Endothelial cell of umbilical vein (primary cell): Measurements from ENCODE around the gene SETD2. TPM values are rescaled to one million over a fixed set of nuclear protein-coding genes. Genes with fewer than 3 reads are reported as not detected.
"Not testable (repeated sequence)": the region's sequence is repeated elsewhere in the genome, so short reads cannot be mapped to it uniquely, and the experiment has no call there.

ENCODE experiments used
- BruUV-seq: library from RNA; stranded (reverse); fragments of 400-500 nt; replicated peaks from 2 replicates; lab custom pipeline; 2021; lab: Mats Ljungman, UMichigan
- CTCF ChIA-PET: fragments of 300-600, 350-600 bp; sonication (Branson Sonifier 250); formaldehyde crosslinking; loops from one replicate; lab custom pipeline; 2021; ENCODE audit warnings: antibody characterized with exemption, inconsistent platforms; lab: Charles Lee
- POLR2A ChIA-PET: fragments of 300-600, 350-600 bp; sonication (Branson Sonifier 250); formaldehyde crosslinking; loops from one replicate; lab custom pipeline; 2021; ENCODE audit warnings: antibody characterized with exemption, inconsistent platforms; lab: Charles Lee
- DNase-seq: peaks from one replicate; pipeline ENCODE4 v3.0.0-alpha.2; 2011; ENCODE audit warnings: low read depth, low spot score
- FAIRE-seq: peaks from 2 replicates; lab custom pipeline; 2011; peaks lifted over from hg19 to GRCh38; lab: Jason Lieb, UNC
- H2AFZ ChIP-seq: 2 replicates; pipeline ENCODE4 v1.6.0; 2012; ENCODE audit warnings: low read depth, low read length, control low read depth, inconsistent platforms
- H3K27ac ChIP-seq: 2 replicates; pipeline ENCODE4 v1.5.1; 2011; ENCODE audit warnings: low read depth, mild to moderate bottlenecking, control low read depth, low read length, moderate library complexity; ENCODE audit not compliant: insufficient read depth
- H3K27me3 ChIP-seq, 2 experiments: 2 replicates each; pipeline versions ENCODE4 v1.6.0 to v1.6.1; 2011; ENCODE audit warnings: low read length in 2 of 2, mixed read lengths in 1 of 2; ENCODE audit not compliant: control insufficient read depth in 2 of 2, insufficient read depth in 2 of 2
- H3K36me3 ChIP-seq, 2 experiments: 2 replicates in 1 of 2; 3 replicates in 1 of 2; pipeline ENCODE4 v1.5.1; 2011; ENCODE audit warnings: low read length in 2 of 2, mild to moderate bottlenecking in 1 of 2, moderate library complexity in 1 of 2; ENCODE audit not compliant: control insufficient read depth in 2 of 2, insufficient read depth in 2 of 2; ENCODE audit errors: extremely low read depth in 1 of 2
- H3K4me1 ChIP-seq: 3 replicates; pipeline ENCODE4 v1.5.1; 2011; ENCODE audit warnings: mild to moderate bottlenecking, low read length; ENCODE audit not compliant: control insufficient read depth, insufficient read depth; ENCODE audit errors: extremely low read depth
- H3K4me2 ChIP-seq: 2 replicates; pipeline ENCODE4 v1.6.1; 2011; ENCODE audit warnings: low read length, control low read depth, mixed read lengths; ENCODE audit not compliant: insufficient read depth
- H3K4me3 ChIP-seq, 3 experiments: fragments of 200-600 bp in 1 of 3; sonication (generic), shearing (Covaris generic) in 1 of 3; replicated peaks in 1 of 3; 2 replicates each; pipeline ENCODE4 v1.5.1; 2011 to 2016; ENCODE audit warnings: control low read depth in 3 of 3, low read length in 3 of 3, mild to moderate bottlenecking in 2 of 3, inconsistent platforms in 1 of 3, low read depth in 1 of 3, moderate library complexity in 1 of 3; ENCODE audit not compliant: insufficient read depth in 1 of 3
- H3K79me2 ChIP-seq: 2 replicates; pipeline ENCODE4 v1.6.0; 2012; ENCODE audit warnings: low read length, inconsistent platforms; ENCODE audit not compliant: control insufficient read depth, insufficient read depth
- H3K9ac ChIP-seq: replicated peaks from 2 replicates; pipeline ENCODE3; 2011; ENCODE audit warnings: low read length, control low read depth; ENCODE audit not compliant: insufficient read depth; ENCODE audit errors: extremely low read depth
- H3K9me1 ChIP-seq: replicated peaks from 3 replicates; pipeline ENCODE4 v1.6.0; 2011; ENCODE audit warnings: mild to moderate bottlenecking, low read length; ENCODE audit not compliant: control insufficient read depth, insufficient read depth; ENCODE audit errors: extremely low read depth
- H3K9me3 ChIP-seq: replicated peaks from 2 replicates; pipeline ENCODE4 v1.5.1; 2012; ENCODE audit warnings: low read length, inconsistent platforms; ENCODE audit not compliant: control insufficient read depth, insufficient read depth
- H4K20me1 ChIP-seq: replicated peaks from 2 replicates; pipeline ENCODE3; 2011; ENCODE audit warnings: mild to moderate bottlenecking, low read length; ENCODE audit not compliant: control insufficient read depth, insufficient read depth; ENCODE audit errors: extremely low read depth
- CTCF ChIP-seq, 2 donors: IDR thresholded peaks; 1 replicate in 1 of 2; 2 replicates in 1 of 2; pipeline ENCODE4 v1.5.1; 2011; ENCODE audit warnings: low read length in 2 of 2, mild to moderate bottlenecking in 2 of 2, moderate library complexity in 2 of 2, control low read depth in 1 of 2, inconsistent platforms in 1 of 2, low read depth in 1 of 2; ENCODE audit not compliant: insufficient read depth in 1 of 2; ENCODE audit errors: extremely low read depth in 1 of 2
- EZH2 ChIP-seq: IDR thresholded peaks from 2 replicates; pipeline ENCODE4 v1.6.1; 2012; ENCODE audit warnings: borderline replicate concordance, low read depth, mild to moderate bottlenecking, moderate library complexity, low read length, inconsistent platforms; ENCODE audit not compliant: severe bottlenecking
- FOS ChIP-seq: IDR thresholded peaks from 2 replicates; pipeline ENCODE4 v1.6.1; 2011; ENCODE audit warnings: mild to moderate bottlenecking, low read length, moderate library complexity, borderline replicate concordance; ENCODE audit not compliant: insufficient read depth
- GATA2 ChIP-seq: IDR thresholded peaks from 2 replicates; pipeline ENCODE4 v1.7.0; 2011; ENCODE audit warnings: low read depth, mild to moderate bottlenecking, moderate library complexity, mixed read lengths, low read length; ENCODE audit not compliant: insufficient read length, insufficient read depth
- JUN ChIP-seq: IDR thresholded peaks from 2 replicates; pipeline ENCODE4 v1.6.1; 2011; ENCODE audit warnings: borderline replicate concordance, low read depth; ENCODE audit not compliant: insufficient read length, insufficient read depth
- MAX ChIP-seq: IDR thresholded peaks from 2 replicates; pipeline ENCODE4 v1.6.1; 2011; ENCODE audit not compliant: insufficient read depth, insufficient read length
- MYC ChIP-seq: IDR thresholded peaks from one replicate; pipeline ENCODE4 v1.6.1; 2011; ENCODE audit warnings: mild to moderate bottlenecking, low read depth, low read length
- POLR2A ChIP-seq: IDR thresholded peaks from 2 replicates; pipeline ENCODE4 v1.6.1; 2012; ENCODE audit warnings: low read depth, mild to moderate bottlenecking, control low read depth, low read length
- POLR2AphosphoS5 ChIP-seq: IDR thresholded peaks from 2 replicates; pipeline ENCODE4 v1.6.1; 2012; ENCODE audit warnings: low read depth, mild to moderate bottlenecking, control low read depth, low read length, moderate library complexity; ENCODE audit not compliant: insufficient read depth
- dilution Hi-C: fragments of 300-500 bp; cut with MboI; formaldehyde crosslinking; loops from one replicate; pipeline ENCODE4 v1.15.0; 2019; ENCODE audit warnings: low sequenced_read_pairs; ENCODE audit not compliant: extremely low pct_ligation_motif_present
- intact Hi-C: fragments of 100-400 bp; cut with micrococcal nuclease; formaldehyde crosslinking; loops from one replicate; pipeline ENCODE4 v1.10.0; 2022
- polyA plus RNA-seq, 4 experiments: library from polyadenylated mRNA; depleted of rRNA in 3 of 4; stranded (reverse) in 3 of 4; unstranded in 1 of 4; fragments of >200 nt; gene quantifications; 2 replicates each; pipeline versions ENCODE4 v1.2.1 to v1.2.3, GENCODE V29; 2011 to 2012; ENCODE audit warnings: missing spikeins in 1 of 4
- total RNA-seq: library from RNA; stranded (reverse); gene quantifications from 2 replicates; pipeline ENCODE4 v1.2.3, GENCODE V29; 2021

SETD2 gene
- total and polyA plus RNA-seq, 2 donors (not counting 3 experiments of a cell fraction or from before 2014, with no cell fraction given) = 13.7 to 41.4 TPM

- no peak for DNase-seq
- no TSS peak for BruUV-seq
- no peak overlapping the region for H2AFZ ChIP-seq
- no peaks in the 10 kb centered on the region for H3K36me3 ChIP-seq
- H3K79me2 ChIP-seq = peaks cover 9% of the 10 kb centered on the region
- TF ChIP-seq EZH2 (no peak), POLR2AphosphoS5 (no peak), MAX (no peak), FOS (no peak), GATA2 (no peak), CTCF (IDR thresholded peaks at IDR 0.05; ENCODE audit: extremely low read depth in 1 of 2, insufficient read depth in 1 of 2, low read depth in 1 of 2, low read length in 2 of 2) (no peak), MYC (no peak), POLR2A (no peak), JUN (no peak)
- H3K27ac ChIP-seq = no peak overlapping the region
- H3K9me1 ChIP-seq = no peaks in the 10 kb centered on the region
- no peaks in the 10 kb centered on the region for H3K4me1 ChIP-seq
- intact Hi-C loops (no loop called here), dilution Hi-C loops (no loop called here)
- no peak overlapping the region for H3K4me2 ChIP-seq
- ChIA-PET CTCF (interaction anchor here (0.6 to 4.6 kb wide), 4 partner anchors 14 to 286 kb away, joined by 3 to 21 read pairs (median 3); no protein-coding TSS in a partner anchor), POLR2A (no interaction called here)
- H3K9me3 ChIP-seq = no peaks in the 10 kb centered on the region
- FAIRE-seq = no peak
- no peak overlapping the region for H3K4me3 ChIP-seq
- no peak overlapping the region for H3K9ac ChIP-seq
- H3K27me3 ChIP-seq = no peaks in the 10 kb centered on the region
- H4K20me1 ChIP-seq = no peaks in the 10 kb centered on the region
Measured at GRCh38 chr3:47028146-47028545, 135.8 kb downstream of the SETD2 start.

- H3K27me3 ChIP-seq, POLR2A ChIA-PET, H3K4me2 ChIP-seq, H3K4me1 ChIP-seq, H3K36me3 ChIP-seq, intact Hi-C loops, H3K4me3 ChIP-seq, DNase-seq, H3K9me1 ChIP-seq, FAIRE-seq, H3K27ac ChIP-seq, dilution Hi-C loops, H2AFZ ChIP-seq, BruUV-seq, H3K9ac ChIP-seq, H4K20me1 ChIP-seq, CTCF ChIA-PET, H3K9me3 ChIP-seq: not testable (repeated sequence)
- H3K79me2 ChIP-seq = peaks cover 11% of the 10 kb centered on the region
Measured at GRCh38 chr3:47026432-47026831, 137.5 kb downstream of the SETD2 start.
